Pancreas (tissue), 10 donors: Measurements from ENCODE around the gene NTHL1. TPM values are rescaled to one million over a fixed set of nuclear protein-coding genes. Genes with fewer than 3 reads are reported as not detected.
A peak's percentile ranks its signal among the peaks of the same experiment; 100 is the strongest.
"Not testable (repeated sequence)": the region's sequence is repeated elsewhere in the genome, so short reads cannot be mapped to it uniquely, and the experiment has no call there.

Source experiments
- ATAC-seq, 4 donors: fragments of 200-7000 bp; cut with Tn5 transposase; one replicate each; pipeline versions ENCODE4 v1.8.0 to v1.9.1; 2020; ENCODE audit warnings: mild to moderate bottlenecking in 4 of 4, moderate library complexity in 4 of 4
- DNase-seq, 6 donors: peaks; one replicate each; pipeline ENCODE4 v3.0.0-alpha.2; 2020
- FAIRE-seq: peaks from 2 replicates; lab custom pipeline; 2012; peaks lifted over from hg19 to GRCh38; lab: Jason Lieb, UNC
- H3K27ac ChIP-seq, 4 donors: fragments of 200-600 bp; sonication (generic); 1 replicate in 3 of 4; 2 replicates in 1 of 4; pipeline versions ENCODE4 v1.5.0 to v1.8.0; 2020
- H3K27me3 ChIP-seq, 4 donors: fragments of 200-600 bp; one replicate each; pipeline ENCODE4 v1.8.0; 2021
- H3K36me3 ChIP-seq, 3 donors: fragments of 200-600 bp; sonication (generic) in 1 of 3; one replicate each; pipeline versions ENCODE4 v1.5.0 to v1.8.0; 2020 to 2021
- H3K4me1 ChIP-seq, 3 donors: fragments of 200-600 bp; one replicate each; pipeline ENCODE4 v1.8.0; 2021
- H3K4me3 ChIP-seq, 4 donors: fragments of 200-600 bp; sonication (generic) in 2 of 4; one replicate each; pipeline versions ENCODE4 v1.5.0 to v1.8.0; 2020 to 2021
- H3K9me3 ChIP-seq, 4 donors: fragments of 200-600 bp; one replicate each; pipeline ENCODE4 v1.8.0; 2021
- CTCF ChIP-seq, 4 donors: fragments of 200-600 bp; sonication (generic) in 3 of 4; IDR thresholded peaks; one replicate each; pipeline versions ENCODE4 v1.5.0 to v1.8.0; 2021; ENCODE audit warnings: antibody characterized with exemption in 4 of 4
- WGBS, 2 donors: extraction: QIAGEN DNeasy Blood & Tissue Kit; methylation state at CpG; one replicate each; pipeline ENCODE4 v1.1.7; 2013; 5-methylcytosine and 5-hydroxymethylcytosine counted together
- intact Hi-C, 3 donors: fragments of 100-400 bp; cut with DNase I; formaldehyde crosslinking; loops; one replicate each; pipeline versions ENCODE4 v1.11.1 to v1.14.2; 2022
- polyA plus RNA-seq, 2 donors: library from polyadenylated mRNA; stranded (reverse); fragments of 200-250 nt; gene quantifications; one replicate each; pipeline ENCODE4 v1.2.3, GENCODE V29; 2013
- total RNA-seq, 6 donors: library from RNA; stranded (reverse); fragmentation: NEBNext Ultra II Directional in 4 of 6; extraction: Animal tissue kit (Norgen Biotek cat#: 25700) in 4 of 6; gene quantifications; one replicate each; pipeline versions ENCODE4 v1.2.1 to v1.2.4, GENCODE V29; 2021 to 2023
- donor health status: healthy with polysubstance abuse.
- donor health status: DM: no; HTN: no; CAD: no; lungs with moderate emphysema.
- donor health status: DM: no; HTN: no; CAD: no.
- donor health status: control.
- donor health status: control.
- donor health status: Bipolar disorder and iron deficiency.
- donor health status: DM: yes; HTN: yes; CAD: no.
- donor health status: DM: no; HTN: no; CAD: no.
- donor health status: DM: no; HTN: no; CAD: no.
- donor health status: DM: yes; HTN: yes; CAD: no.

The NTHL1 gene
- total and polyA plus RNA-seq, 8 donors, result 5.2 to 22.8 (median 8.9) TPM

DNA sequence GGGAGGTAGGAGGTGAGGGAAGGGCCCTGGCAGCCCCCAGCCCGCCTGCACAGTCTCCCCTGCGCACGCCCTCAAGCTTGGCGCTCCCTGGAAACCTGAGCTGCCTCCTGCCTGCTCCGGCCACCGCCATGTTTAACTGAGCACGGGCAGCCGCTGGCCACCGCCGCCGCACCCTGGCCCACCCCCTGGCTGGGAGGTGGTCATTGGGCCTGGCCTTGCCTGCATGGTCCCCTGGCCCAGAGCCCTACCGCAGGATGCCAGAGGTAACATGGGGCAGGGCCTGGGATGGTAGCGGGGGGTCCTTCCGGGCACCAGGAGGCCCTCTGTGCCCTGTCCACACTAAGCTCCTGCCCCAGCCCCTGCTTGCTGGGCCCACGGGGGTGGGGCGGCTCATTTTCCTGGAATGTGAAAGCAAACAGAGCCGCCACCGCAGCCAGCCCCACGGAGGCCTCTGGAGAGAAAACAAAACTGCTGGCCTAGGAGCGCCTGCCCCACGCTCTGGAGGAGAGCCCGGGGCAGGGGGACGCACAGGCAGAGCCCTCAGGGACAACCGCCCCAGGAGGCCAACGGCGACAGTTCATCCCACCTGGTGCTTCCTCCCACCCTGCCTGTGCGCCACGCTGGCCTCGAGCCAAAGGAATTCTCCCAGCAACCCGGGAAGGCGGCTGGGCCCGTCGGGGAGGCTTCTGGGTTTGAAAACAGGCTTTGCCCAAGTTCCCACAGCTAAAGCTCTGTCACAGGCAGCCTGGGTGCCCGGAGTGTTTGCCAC is 12.0 kb downstream of the NTHL1 start:
- DNase-seq, result peak in 3 of 6 donors; percentile 51 to 83 (median 65)
- peak; percentile 31 to 47 (median 38) for ATAC-seq
- H3K27me3 ChIP-seq, result no peaks in the 10 kb centered on the region
- intact Hi-C loops, result no loop called here
- WGBS, 2 donors, result 58 to 67% methylated on average over 31 to 34 of the region's 34 CpGs
- peak overlapping the region; percentile 51 to 84 (median 78) for H3K27ac ChIP-seq
- no peak for TF ChIP-seq CTCF (IDR thresholded peaks at IDR 0.05)
- H3K4me3 ChIP-seq, result peak overlapping the region in 1 of 4 donors; percentile 15
- no peaks in the 10 kb centered on the region for H3K36me3 ChIP-seq
- no peaks in the 10 kb centered on the region for H3K4me1 ChIP-seq
- FAIRE-seq, result no peak
- H3K9me3 ChIP-seq, result no peaks in the 10 kb centered on the region

DNA sequence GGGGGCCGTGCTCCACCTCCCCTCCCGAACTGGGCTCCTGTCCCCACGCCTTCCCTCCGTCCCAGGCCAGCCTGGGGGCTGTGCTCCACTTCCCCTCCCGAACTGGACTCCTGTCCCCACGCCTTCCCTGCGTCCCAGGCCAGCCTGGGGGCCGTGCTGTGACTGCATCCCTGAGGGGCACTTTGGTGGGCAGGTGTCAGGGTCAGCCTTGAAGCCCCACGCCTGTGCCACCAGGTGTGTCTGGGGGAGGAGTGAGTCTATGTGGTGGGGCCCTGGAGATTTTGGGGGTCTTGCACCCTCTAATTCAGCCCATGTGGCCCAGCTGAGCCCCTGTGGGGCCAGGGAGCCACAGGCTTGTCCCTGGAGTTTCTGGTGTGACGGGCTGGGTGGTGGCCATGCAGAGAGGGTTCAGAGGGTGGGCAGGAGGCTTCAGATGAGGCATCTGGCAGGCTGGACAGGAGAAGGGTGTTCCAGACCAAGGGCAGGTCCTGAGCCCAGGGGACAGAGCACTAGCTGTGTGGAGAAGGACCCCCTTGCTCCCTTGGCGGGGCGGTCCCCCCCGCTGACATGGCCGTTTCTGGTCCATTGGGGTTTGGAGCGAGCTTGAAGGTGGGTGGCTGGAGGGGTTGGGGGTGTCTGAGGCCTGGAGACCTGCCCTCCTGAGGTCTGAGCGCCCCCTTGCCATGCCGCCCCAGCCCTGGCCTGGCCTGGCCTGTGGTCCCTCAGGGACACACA is 12.8 kb downstream of the NTHL1 start:
- ATAC-seq, result no peak
- FAIRE-seq, result no peak
- Histone ChIP-seq H3K4me1 (no peaks in the 10 kb centered on the region), H3K4me3 (peak overlapping the region in 1 of 4 donors; percentile 15), H3K27ac (peak overlapping the region; percentile 51 to 84 (median 78)), H3K27me3 (no peaks in the 10 kb centered on the region), H3K9me3 (no peaks in the 10 kb centered on the region), H3K36me3 (no peaks in the 10 kb centered on the region)
- intact Hi-C loops, result no loop called here
- TF ChIP-seq CTCF (IDR thresholded peaks at IDR 0.05), result no peak
- peak in 2 of 6 donors; percentile 18 to 65 for DNase-seq
- WGBS, 2 donors, result 88 to 91% methylated on average over 15 to 17 of the region's 17 CpGs

- Histone ChIP-seq H3K4me3 (peak overlapping the region in 1 of 4 donors; percentile 23), H3K27ac (peak overlapping the region in 3 of 4 donors; percentile 42 to 70 (median 66))
- intact Hi-C loops, H3K36me3 ChIP-seq, DNase-seq, H3K27me3 ChIP-seq, H3K9me3 ChIP-seq, FAIRE-seq, H3K4me1 ChIP-seq: not testable (repeated sequence)
- ATAC-seq, result peak in 2 of 4 donors; percentile 7 to 13
- WGBS, 2 donors, result 83 to 85% methylated on average over 15 of the region's 32 CpGs
These were observed 13.5 kb downstream of the NTHL1 start for GRCh38 chr16:2033909-2034695.

DNA sequence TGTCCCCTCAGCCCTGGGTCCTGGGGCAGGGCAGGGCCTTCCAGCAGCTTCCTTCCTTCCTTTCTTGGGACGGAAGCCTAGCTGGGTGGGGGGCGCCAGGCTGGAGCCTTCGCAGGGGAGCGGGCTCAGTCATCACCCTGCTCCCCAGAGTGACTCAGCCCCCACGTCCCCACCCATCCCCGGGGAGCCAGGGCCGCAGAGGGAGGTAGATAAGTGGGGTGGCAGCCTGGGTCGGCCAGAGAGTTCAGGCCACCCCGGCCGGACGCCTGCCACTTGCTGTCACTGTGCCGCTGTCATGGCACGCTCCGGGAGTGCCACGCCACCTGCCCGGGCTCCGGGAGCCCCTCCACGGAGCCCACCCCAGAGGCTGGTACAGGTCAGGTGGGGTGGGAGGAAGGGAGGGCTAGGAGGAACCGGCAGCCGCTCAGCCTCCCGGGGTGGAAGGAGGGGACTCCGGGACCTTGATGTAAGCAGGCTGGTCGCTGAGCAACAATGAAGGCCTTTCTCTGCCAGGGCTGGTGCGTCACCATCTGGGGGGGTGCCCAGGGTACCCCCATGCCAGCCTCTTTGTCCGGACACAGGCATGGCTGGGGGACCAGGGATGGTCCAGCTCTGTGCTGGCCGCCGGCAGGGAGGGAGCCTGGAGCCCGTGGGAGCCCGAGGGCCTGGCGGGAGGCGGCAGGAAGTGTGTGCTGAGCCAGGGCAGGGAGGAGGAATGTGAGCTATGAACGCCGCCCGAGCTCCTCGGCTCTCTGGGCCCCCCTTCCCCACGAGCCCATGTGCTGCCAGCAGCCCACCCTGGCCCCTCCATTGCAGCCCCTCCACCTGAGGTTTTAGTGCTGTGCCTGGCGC is 14.4 kb downstream of the NTHL1 start:
- DNase-seq (peak in 2 of 6 donors; percentile 36 to 76), ATAC-seq (peak; percentile 21 to 66 (median 55)), FAIRE-seq (no peak)
- H3K4me3 ChIP-seq, result peak overlapping the region in 1 of 4 donors; percentile 23
- H3K9me3 ChIP-seq, result no peaks in the 10 kb centered on the region
- H3K27me3 ChIP-seq, result no peaks in the 10 kb centered on the region
- no peaks in the 10 kb centered on the region for H3K36me3 ChIP-seq
- intact Hi-C loops, result no loop called here
- no peaks in the 10 kb centered on the region for H3K4me1 ChIP-seq
- 61 to 62% methylated on average over 37 of the region's 37 CpGs for WGBS, 2 donors
- no peak for TF ChIP-seq CTCF (IDR thresholded peaks at IDR 0.05)
- peak overlapping the region; percentile 20 to 70 (median 54) for H3K27ac ChIP-seq
